ENCODE results near the gene CFL1. TPM values are rescaled to one million over a fixed set of nuclear protein-coding genes. Genes with fewer than 3 reads are reported as not detected.

The CFL1 gene
- total RNA-seq, 1 experiment from 2014 or later = 1,621 TPM

GRCh38 chr11:65888163-65888814 lies 30.3 kb upstream of the CFL1 start, which contains the start of gene FIBP:
Gene FIBP (minus strand): TSS chr11:65888471. CDS start chr11:65888418, 53 bp downstream.
- peak; percentile 95 for DNase-seq (ENCODE audit: low spot score)

GRCh38 chr11:65887723-65888162 lies 29.8 kb upstream of the CFL1 start:
- no peak for DNase-seq (ENCODE audit: low spot score)

GRCh38 chr11:65886826-65887722 lies 29.1 kb upstream of the CFL1 start:
- no peak for DNase-seq (ENCODE audit: low spot score)

GRCh38 chr11:65885808-65886536 lies 28.0 kb upstream of the CFL1 start:
- no peak for DNase-seq (ENCODE audit: low spot score)

- DNase-seq (ENCODE audit: low spot score) = no peak
Measured at GRCh38 chr11:65885231-65885630, 27.3 kb upstream of the CFL1 start.

GRCh38 chr11:65884716-65885092 lies 26.7 kb upstream of the CFL1 start:
- peak; percentile 61 for DNase-seq (ENCODE audit: low spot score)

- no peak for DNase-seq (ENCODE audit: low spot score)
Measured at GRCh38 chr11:65883786-65884715, 26.1 kb upstream of the CFL1 start.

- no peak for DNase-seq (ENCODE audit: low spot score)
Measured at GRCh38 chr11:65883058-65883761, 25.2 kb upstream of the CFL1 start.

GRCh38 chr11:65882120-65883057 lies 24.4 kb upstream of the CFL1 start:
- DNase-seq (ENCODE audit: low spot score) = no peak

GRCh38 chr11:65880844-65881421 lies 23.0 kb upstream of the CFL1 start:
- no peak for DNase-seq (ENCODE audit: low spot score)

- no peak for DNase-seq (ENCODE audit: low spot score)
Measured at GRCh38 chr11:65880027-65880426, 22.0 kb upstream of the CFL1 start.

GRCh38 chr11:65879617-65880016 lies 21.6 kb upstream of the CFL1 start, which contains the start of gene CTSW:
Gene CTSW (plus strand): TSS chr11:65879837. CDS start chr11:65879855, 18 bp downstream.
- no peak for DNase-seq (ENCODE audit: low spot score)

- DNase-seq (ENCODE audit: low spot score) = peak; percentile 78
Measured at GRCh38 chr11:65873318-65874156, 15.6 kb upstream of the CFL1 start.

GRCh38 chr11:65872586-65873317 lies 14.8 kb upstream of the CFL1 start, which contains the start of gene EFEMP2:
Gene EFEMP2 (minus strand): TSS chr11:65872800. CDS start chr11:65872354, 446 bp downstream.
- DNase-seq (ENCODE audit: low spot score) = no peak

- no peak for DNase-seq (ENCODE audit: low spot score)
Measured at GRCh38 chr11:65871811-65872548, 14.0 kb upstream of the CFL1 start.
